COLO668 (cell line): ENCODE measurements around the gene MGMT.

Source experiments
- DNase-seq: peaks from one replicate; lab custom pipeline; 2025; ENCODE audit not compliant: unreplicated experiment; lab: John Stamatoyannopoulos, UW

Gene MGMT

DNA sequence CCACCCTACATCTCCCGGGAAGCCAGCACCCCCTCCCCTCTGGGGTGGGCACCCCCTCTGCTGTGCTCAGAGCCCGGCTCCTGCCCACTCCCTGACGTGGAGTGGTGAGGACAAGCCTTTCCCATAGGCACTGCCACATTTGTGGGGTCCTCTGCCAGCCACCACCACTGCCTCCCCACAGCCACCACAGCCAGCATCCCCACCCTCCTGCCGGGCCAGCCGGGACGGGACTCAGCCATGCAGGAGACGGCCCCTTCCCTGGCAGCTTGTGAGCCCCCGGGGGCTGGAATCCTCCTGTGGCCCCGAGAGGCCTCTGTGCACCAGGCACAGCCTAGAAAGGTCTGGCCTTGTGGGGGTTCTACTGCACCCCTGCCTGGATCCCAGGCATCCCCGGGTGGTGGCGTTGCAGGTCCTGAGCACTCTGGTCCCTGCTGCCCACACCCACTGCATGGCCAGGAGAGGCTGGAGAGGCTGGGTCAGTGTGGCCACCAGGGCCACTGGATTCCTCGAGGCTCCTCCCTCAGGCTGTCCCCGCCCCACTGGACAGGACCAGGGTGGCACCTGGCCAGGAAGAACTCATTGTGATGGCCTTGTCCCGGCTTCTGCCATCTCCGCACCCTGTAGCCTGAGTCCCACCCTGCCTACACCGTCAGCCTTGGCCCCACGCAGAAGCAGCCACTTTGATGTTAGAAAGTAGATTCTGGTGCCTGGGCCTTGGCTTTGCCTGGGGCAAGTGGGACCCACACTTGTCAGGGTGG, 349.0 kb downstream of the MGMT start:
- DNase-seq, result no peak

GRCh38 chr10:129816656-129817045, 349.6 kb downstream of the MGMT start:
- DNase-seq, result no peak
